Muscle of arm (tissue), 12 donors: ENCODE results near the gene TTC7B. TPM values are rescaled to one million over a fixed set of nuclear protein-coding genes. Genes with fewer than 3 reads are reported as not detected.

Experiments
- DNase-seq: peaks from one replicate; pipeline ENCODE4 v3.0.0-alpha.2; 2013
- polyA plus RNA-seq, 12 donors: library from polyadenylated mRNA; unstranded; fragments of 120-200 nt; gene quantifications; one replicate each; pipeline ENCODE4 v1.2.1, GENCODE V29; 2013; ENCODE audit not compliant: insufficient read length in 12 of 12

The TTC7B gene
- polyA plus RNA-seq, 12 donors: 34.0 to 48.5 (median 41.5) TPM; not detected in 1

- no peak for DNase-seq
These were observed 324.2 kb downstream of the TTC7B start for GRCh38 chr14:90491911-90492531.

DNA sequence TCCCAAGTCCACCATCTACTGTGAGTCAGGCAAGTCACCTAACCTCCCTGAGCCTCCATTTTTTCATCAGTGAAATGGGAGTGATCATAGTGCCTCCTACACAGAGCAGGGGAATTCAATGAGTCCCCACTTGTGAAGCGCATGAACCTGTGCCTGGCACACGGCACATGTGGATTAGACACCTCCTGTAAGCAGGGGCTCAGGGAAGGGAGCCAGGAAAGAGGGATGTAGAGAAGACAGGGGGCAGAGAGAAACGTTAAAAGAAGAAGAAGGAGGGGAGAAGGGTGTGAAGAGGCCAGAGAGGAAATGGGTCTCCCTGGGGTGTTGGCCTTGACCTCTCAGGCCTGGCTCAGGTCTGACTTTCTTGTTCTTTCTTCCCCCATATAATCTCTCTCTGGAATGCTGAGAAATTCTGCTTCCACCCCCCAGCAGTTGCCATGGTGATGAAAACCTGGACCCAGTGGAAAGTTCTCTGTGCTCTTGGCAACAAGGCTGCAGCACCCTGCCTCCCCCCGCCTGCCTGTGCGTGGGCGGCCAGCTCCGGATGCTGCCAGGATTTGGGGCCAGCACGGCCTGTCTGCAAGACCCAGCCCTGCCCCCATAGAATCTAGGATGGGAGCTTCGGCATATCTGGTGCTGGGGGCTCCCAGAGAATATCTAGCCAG lies 324.9 kb downstream of the TTC7B start:
- DNase-seq: peak; percentile 82

DNA sequence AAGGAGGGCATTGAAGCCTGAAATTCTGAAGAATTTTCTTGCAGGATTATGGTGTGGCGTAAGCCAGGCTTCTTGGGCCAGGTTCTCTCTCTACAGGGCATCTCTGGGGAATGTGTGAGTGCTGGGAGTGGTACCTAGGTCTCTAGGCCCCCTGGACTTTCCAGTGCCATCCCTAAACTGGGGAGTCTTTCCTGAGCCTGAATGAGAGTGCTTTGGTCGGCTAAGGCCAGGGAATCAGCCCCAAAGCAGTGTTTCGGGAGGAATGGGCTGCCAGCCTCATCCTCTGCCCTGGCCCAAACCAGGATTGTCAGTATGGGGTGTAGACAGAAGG lies 325.5 kb downstream of the TTC7B start:
- DNase-seq: no peak

DNA sequence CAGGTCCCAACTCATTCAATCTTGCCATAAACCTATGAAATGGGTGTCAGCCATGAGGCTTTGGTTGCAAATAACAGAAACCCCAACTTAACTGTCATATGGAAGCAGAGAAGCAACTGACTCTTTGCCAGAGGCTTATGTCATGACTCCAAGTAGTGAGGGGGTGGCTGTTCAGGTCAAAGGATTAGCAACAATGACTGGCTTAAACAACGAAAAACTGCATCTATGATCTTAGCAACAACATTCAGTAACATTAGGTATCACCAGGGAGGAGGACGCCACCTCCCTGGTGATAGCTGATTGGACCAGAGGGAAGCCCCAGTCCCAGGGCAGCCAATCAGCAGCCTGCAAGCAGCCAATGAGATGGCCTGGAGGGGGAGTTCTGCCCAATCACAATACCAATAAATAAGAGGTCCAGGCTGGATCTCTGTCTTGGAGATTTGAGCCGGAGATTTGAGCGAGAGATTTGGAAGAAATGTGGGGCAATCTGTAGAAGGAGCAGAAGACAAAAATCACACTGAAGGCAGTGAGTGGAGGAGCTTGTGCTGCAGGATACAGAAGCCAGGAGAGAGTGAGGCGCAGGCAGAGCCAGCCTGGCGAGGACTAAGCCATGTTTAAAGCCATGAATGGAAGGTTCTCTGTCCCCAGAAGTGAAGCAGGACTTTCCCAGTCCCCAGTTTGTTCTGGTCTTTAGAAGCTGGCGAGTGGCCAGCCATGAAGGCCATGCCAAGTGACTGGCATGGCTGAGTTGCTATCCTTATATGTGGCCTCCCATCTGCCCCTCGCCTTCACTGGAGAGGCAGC lies 326.1 kb downstream of the TTC7B start:
- DNase-seq: no peak

DNA sequence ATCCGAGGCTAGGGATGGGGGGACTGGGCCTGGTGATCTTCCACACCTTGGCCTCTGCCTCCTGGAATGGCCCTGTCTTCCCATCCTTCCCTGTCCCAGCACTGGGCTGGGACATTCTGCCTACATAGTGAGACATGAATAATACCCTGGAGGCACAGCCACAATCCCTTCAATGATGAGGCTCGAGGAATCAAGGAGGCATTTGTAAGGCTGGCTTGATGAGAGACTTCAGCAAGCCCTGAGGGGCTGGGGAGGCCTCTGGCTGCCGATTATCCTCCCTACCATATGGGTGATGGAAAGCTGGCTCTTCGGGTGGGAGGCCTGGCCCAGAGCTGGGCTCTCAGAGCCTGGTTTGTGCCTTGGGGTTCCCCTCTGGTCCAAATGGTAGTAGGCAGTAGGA lies 326.9 kb downstream of the TTC7B start:
- DNase-seq: no peak

GRCh38 chr14:90488256-90488655 lies 328.0 kb downstream of the TTC7B start:
- no peak for DNase-seq

DNA sequence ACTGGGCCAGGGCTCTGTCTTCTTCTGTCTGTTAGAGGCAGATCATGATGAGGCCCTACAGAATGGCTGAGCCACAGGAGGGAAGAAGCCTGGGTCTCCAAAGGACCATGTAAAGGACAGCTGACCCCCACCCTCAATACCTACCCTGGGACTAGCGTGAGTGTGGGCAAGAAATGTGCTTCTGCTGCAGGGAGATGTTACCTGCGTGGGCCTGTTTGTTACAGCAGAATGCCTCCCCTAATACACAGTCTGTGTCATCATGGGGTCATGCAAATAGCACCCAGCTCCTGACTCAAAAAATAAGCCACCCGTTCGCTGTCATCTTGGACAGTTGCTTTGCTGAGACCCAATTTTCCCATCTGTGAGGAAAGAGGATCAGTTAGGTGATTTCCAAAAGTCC lies 328.8 kb downstream of the TTC7B start:
- DNase-seq: no peak

GRCh38 chr14:90487031-90487430 lies 329.2 kb downstream of the TTC7B start:
- DNase-seq: peak; percentile 19

GRCh38 chr14:90484291-90484690 lies 331.9 kb downstream of the TTC7B start:
- no peak for DNase-seq

DNA sequence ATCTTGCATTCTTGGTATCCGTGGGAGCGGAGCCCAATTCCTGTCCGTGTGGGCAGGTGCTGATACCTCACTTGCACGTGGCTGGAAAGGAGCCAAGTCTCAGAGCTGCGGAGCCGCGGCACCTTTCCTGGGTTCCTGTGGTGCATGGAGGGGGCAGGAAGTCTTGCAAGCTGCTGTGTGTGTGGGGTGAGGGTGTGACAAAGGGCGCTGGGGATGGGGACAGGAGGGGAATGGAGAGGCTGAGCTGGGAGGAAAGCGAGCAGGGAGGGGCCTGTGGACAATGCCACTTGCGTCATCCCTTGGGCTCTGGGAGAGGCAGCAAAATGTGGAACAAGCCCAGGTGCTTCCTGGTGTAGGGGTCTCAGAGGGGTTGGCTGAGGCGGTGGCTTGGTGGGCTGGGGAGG lies 332.7 kb downstream of the TTC7B start:
- no peak for DNase-seq

DNA sequence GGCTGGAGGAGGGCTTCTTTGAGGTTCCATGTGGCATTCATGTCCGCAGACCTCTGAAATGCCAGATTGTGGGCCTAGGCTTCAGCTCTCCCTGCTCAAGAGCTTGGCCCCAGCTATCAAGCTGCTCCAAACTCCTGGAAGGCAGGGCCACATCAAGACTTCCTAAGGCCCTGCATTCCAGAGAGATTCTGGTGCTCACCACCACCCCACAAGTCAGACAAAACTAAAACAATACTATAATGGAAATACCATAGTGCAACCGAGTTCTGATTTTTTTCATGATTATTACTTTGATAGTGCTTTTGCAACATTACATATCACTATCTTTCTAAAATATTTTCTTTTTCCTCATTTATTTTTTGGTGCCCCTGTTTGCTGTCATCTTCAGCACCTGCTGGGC lies 333.1 kb downstream of the TTC7B start:
- DNase-seq: no peak

DNA sequence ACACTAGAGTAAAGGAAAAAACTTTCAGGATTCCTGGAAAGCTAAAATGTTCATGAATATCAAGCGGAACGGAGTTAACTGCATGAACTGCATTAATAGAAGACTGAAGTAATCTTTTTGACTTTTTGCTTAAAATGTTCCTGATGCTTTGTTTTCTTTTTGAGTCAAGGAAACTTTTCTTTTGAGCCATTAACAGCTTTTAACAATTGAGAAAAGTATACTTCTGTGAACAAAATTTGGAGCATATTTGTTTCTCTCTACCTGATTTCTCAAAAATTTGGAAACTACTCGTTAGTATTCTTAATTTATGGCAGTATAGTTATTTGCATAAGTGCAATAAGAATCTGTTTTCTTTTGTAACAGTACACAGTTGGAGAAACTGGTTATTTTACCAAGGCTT lies 340.9 kb downstream of the TTC7B start:
- no peak for DNase-seq

Other genes with a start within 250 kb of the TTC7B start
- gene RPS6KA5, start 244.2 kb upstream of the TTC7B start, polyA plus RNA-seq: 10 to 100 TPM in 2 of 12 donors, 1 to 10 TPM in 9, not detected in 1; 6.0 to 14.3 (median 8.7) TPM